T-cell (primary cell): ENCODE measurements around the gene MTMR1. TPM values are rescaled to one million over a fixed set of nuclear protein-coding genes. Genes with fewer than 3 reads are reported as not detected.

Experiments used
- ATAC-seq, 4 experiments: fragments of 200-7000 bp in 3 of 4; fragments of 150-1000 bp in 1 of 4; cut with Tn5 transposase; replicated peaks in 1 of 4; 1 replicate in 3 of 4; 2 replicates in 1 of 4; pipeline ENCODE4 v1.10.0; 2021; ENCODE audit warnings: moderate library complexity in 3 of 4, mild to moderate bottlenecking in 2 of 4, moderate number of reproducible peaks in 1 of 4
- CTCF ChIA-PET, 2 donors: fragments of 300-600 bp; sonication (Branson Sonifier 250); formaldehyde crosslinking; loops; one replicate each; lab custom pipeline; 2022; ENCODE audit warnings: antibody characterized with exemption in 2 of 2; lab: Charles Lee
- POLR2A ChIA-PET, 2 donors: fragments of 300-600 bp; sonication (Branson Sonifier 250); formaldehyde crosslinking; loops; one replicate each; lab custom pipeline; 2022; ENCODE audit warnings: antibody characterized with exemption in 2 of 2; lab: Charles Lee
- DNase-seq, 35 experiments: peaks; one replicate each; pipeline versions ENCODE4 v3.0.0 to v3.0.0-alpha.2; 2013 to 2023
- H3K27ac ChIP-seq: one replicate; pipeline ENCODE4 v1.5.1; 2013; ENCODE audit warnings: low read length
- H3K27me3 ChIP-seq, 2 experiments: replicated peaks in 1 of 2; 1 replicate in 1 of 2; 2 replicates in 1 of 2; pipeline versions ENCODE4 v1.6.1 to v1.7.0; 2013; ENCODE audit warnings: low read length in 1 of 2, mixed read lengths in 1 of 2; ENCODE audit not compliant: control insufficient read depth in 2 of 2, insufficient read depth in 2 of 2; ENCODE audit errors: extremely low read depth in 1 of 2
- H3K36me3 ChIP-seq, 2 donors: 1 replicate in 1 of 2; 2 replicates in 1 of 2; pipeline versions ENCODE4 v1.6.1 to v1.7.0; 2013; ENCODE audit warnings: low read length in 1 of 2; ENCODE audit not compliant: control insufficient read depth in 2 of 2, insufficient read depth in 1 of 2; ENCODE audit errors: extremely low read depth in 1 of 2
- H3K4me1 ChIP-seq, 2 experiments: 1 replicate in 1 of 2; 2 replicates in 1 of 2; pipeline versions ENCODE4 v1.6.1 to v1.7.0; 2013; ENCODE audit warnings: low read length in 2 of 2, mixed read lengths in 1 of 2; ENCODE audit not compliant: insufficient read depth in 2 of 2, control insufficient read depth in 1 of 2; ENCODE audit errors: extremely low read depth in 1 of 2
- H3K4me3 ChIP-seq, 2 donors: 1 replicate in 1 of 2; 2 replicates in 1 of 2; pipeline versions ENCODE4 v1.5.1 to v1.7.0; 2013; ENCODE audit warnings: mild to moderate bottlenecking in 2 of 2, low read length in 1 of 2, moderate library complexity in 1 of 2; ENCODE audit not compliant: control insufficient read depth in 1 of 2; ENCODE audit errors: extremely low read depth in 1 of 2
- H3K9me3 ChIP-seq: 2 replicates; pipeline ENCODE4 v1.7.0; 2013
- H3K27ac Mint-ChIP-seq, 2 donors: one replicate each; pipeline ENCODE4 v1.8.0; 2020 to 2021; ENCODE audit warnings: mild to moderate bottlenecking in 2 of 2, mixed read lengths in 2 of 2
- H3K27me3 Mint-ChIP-seq, 2 donors: one replicate each; pipeline ENCODE4 v1.8.0; 2021 to 2022; ENCODE audit warnings: mixed read lengths in 2 of 2
- H3K36me3 Mint-ChIP-seq: one replicate; pipeline ENCODE4 v1.8.0; 2021; ENCODE audit warnings: mixed read lengths
- H3K4me1 Mint-ChIP-seq, 3 donors: one replicate each; pipeline ENCODE4 v1.8.0; 2020 to 2022; ENCODE audit warnings: mixed read lengths in 3 of 3, mild to moderate bottlenecking in 1 of 3
- H3K4me3 Mint-ChIP-seq, 3 donors: one replicate each; pipeline ENCODE4 v1.8.0; 2020 to 2022; ENCODE audit warnings: mild to moderate bottlenecking in 3 of 3, mixed read lengths in 3 of 3, moderate library complexity in 3 of 3
- H3K9me3 Mint-ChIP-seq, 3 donors: one replicate each; pipeline ENCODE4 v1.8.0; 2020 to 2022; ENCODE audit warnings: mixed read lengths in 3 of 3
- WGBS: methylation state at CpG from one replicate; pipeline ENCODE4 v1.1.5; 2013; ENCODE audit warnings: missing lambda C conversion rate; ENCODE audit not compliant: insufficient coverage; 5-methylcytosine and 5-hydroxymethylcytosine counted together
- total RNA-seq, 35 experiments: library from RNA in 6 of 35; stranded (reverse) in 6 of 35; fragments of 120-200 nt in 1 of 35; gene quantifications; one replicate each; pipeline versions ENCODE4 v1.2.1 to v1.2.4 and lab custom pipeline; 2013 to 2026

MTMR1 gene
- total RNA-seq, 5 donors from 2014 or later (not counting 1 experiment from before 2014, with no cell fraction given): 33.8 to 58.3 (median 39.4) TPM

- no peak overlapping the region for H3K4me3 Mint-ChIP-seq
- ChIA-PET POLR2A (no interaction called here), CTCF (no interaction called here)
- Histone ChIP-seq H3K36me3 (peaks cover 0 to 21% of the 10 kb centered on the region in 2 donors), H3K27ac (no peak overlapping the region), H3K27me3 (no peaks in the 10 kb centered on the region), H3K4me3 (no peak overlapping the region), H3K4me1 (no peaks in the 10 kb centered on the region), H3K9me3 (no peaks in the 10 kb centered on the region)
- H3K27me3 Mint-ChIP-seq: peaks cover 0 to 18% of the 10 kb centered on the region in 2 donors
- ATAC-seq (no peak), DNase-seq (no peak)
- peaks cover 0 to 16% (median 3%) of the 10 kb centered on the region in 3 donors for H3K4me1 Mint-ChIP-seq
- no peaks in the 10 kb centered on the region for H3K9me3 Mint-ChIP-seq
- H3K27ac Mint-ChIP-seq: no peak overlapping the region
- peaks cover 40% of the 10 kb centered on the region for H3K36me3 Mint-ChIP-seq
- WGBS: no CpG with 5 or more reads among the region's 8 CpGs
These were observed 43.9 kb upstream of the MTMR1 start for GRCh38 chrX:150649096-150649870.

DNA sequence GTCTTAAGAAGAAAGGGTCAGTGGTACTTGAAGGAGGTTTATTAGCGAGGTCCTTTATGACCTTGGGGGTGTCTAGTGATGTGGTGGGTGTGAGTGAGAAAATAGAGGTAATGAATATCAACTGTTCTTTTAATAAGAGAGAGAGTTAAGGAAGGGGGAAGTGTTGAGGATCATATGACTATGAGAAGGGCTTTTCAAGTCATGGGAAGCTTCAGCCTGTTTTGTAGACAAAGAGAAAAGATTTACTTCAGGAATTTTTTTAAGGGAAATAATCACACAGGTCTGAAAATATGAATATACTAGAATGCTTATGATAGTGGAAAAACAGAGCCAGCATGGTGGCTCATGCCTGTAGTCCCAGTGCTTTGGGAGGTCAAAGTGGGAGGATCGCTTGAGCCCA, 41.3 kb upstream of the MTMR1 start:
- H3K4me1 Mint-ChIP-seq: peaks cover 0 to 16% (median 3%) of the 10 kb centered on the region in 3 donors
- 71% methylated on average over 1 of the region's 2 CpGs for WGBS

DNA sequence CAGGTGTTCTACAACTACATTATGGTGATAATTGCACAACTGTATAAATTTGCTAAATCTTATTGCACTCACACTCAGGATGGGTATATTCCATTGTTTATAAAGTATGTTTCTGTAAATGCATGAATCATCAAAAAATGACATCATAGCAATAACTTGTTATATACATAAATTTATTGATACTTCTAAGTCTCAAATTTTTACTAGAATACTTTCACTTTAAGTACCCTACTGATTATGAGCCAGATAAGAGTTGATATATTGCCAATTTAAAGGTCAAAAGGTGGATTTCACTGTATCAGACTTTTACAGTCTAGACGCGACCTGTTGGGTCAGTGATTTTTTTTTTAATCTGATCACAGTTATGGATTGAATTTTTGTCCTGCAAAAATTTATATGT, 37.4 kb upstream of the MTMR1 start:
- Histone ChIP-seq H3K4me3 (no peak overlapping the region), H3K9me3 (no peaks in the 10 kb centered on the region), H3K36me3 (peaks cover 0 to 12% of the 10 kb centered on the region in 2 donors), H3K27me3 (no peaks in the 10 kb centered on the region), H3K27ac (no peak overlapping the region), H3K4me1 (no peaks in the 10 kb centered on the region)
- no peak overlapping the region for H3K27ac Mint-ChIP-seq
- no peak overlapping the region for H3K4me3 Mint-ChIP-seq
- peaks cover 0 to 6% (median 3%) of the 10 kb centered on the region in 3 donors for H3K4me1 Mint-ChIP-seq
- DNase-seq: no peak
- CTCF ChIA-PET: no interaction called here
- H3K9me3 Mint-ChIP-seq: no peaks in the 10 kb centered on the region
- H3K27me3 Mint-ChIP-seq: peaks cover 0 to under 1% of the 10 kb centered on the region in 2 donors
- H3K36me3 Mint-ChIP-seq: peaks cover 29% of the 10 kb centered on the region
- no peak for ATAC-seq
- no CpG with 5 or more reads among the region's 2 CpGs for WGBS
- POLR2A ChIA-PET: no interaction called here

More for the DNA sequence above, 41.3 kb upstream of the MTMR1 start:
- Histone ChIP-seq H3K4me1 (no peaks in the 10 kb centered on the region), H3K27me3 (no peaks in the 10 kb centered on the region), H3K36me3 (peaks cover 0 to 17% of the 10 kb centered on the region in 2 donors), H3K4me3 (no peak overlapping the region), H3K9me3 (no peaks in the 10 kb centered on the region), H3K27ac (no peak overlapping the region)
- Mint-ChIP-seq H3K9me3 (no peaks in the 10 kb centered on the region), H3K36me3 (peaks cover 35% of the 10 kb centered on the region), H3K4me3 (no peak overlapping the region), H3K27ac (peak overlapping the region in 1 of 2 donors; percentile 67), H3K27me3 (peaks cover 0 to 9% of the 10 kb centered on the region in 2 donors)
- CTCF ChIA-PET: no interaction called here
- POLR2A ChIA-PET: interaction anchor here in 1 of 2 donors (0.7 kb wide), 1 partner anchor 1150 kb away, joined by 3 read pairs; no protein-coding TSS in a partner anchor
- ATAC-seq (no peak), DNase-seq (no peak)

DNA sequence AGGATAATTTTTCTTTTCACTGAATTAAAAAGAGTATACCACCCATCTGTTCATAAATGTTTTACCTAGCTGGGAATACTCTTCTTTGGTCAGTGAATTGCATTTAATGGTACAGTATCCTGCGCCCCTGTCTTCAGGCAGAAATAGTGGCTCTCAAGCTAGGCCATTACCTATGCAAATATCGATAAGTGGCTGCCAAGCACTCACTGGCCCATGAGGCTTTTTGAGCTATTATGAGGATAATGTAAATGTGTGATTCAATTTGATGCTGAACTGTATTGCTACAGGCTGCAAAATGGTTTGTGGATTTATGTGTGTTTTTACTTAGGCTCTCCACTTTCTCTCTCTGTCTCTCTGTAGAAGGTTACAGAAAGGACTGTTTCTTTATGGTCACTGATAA, 30.1 kb upstream of the MTMR1 start:
- Mint-ChIP-seq H3K4me3 (no peak overlapping the region), H3K4me1 (no peaks in the 10 kb centered on the region), H3K9me3 (no peaks in the 10 kb centered on the region), H3K27ac (no peak overlapping the region), H3K36me3 (peaks cover 31% of the 10 kb centered on the region), H3K27me3 (peaks cover 0 to 6% of the 10 kb centered on the region in 2 donors)
- WGBS: 100% methylated on average over 1 of the region's 2 CpGs
- Histone ChIP-seq H3K36me3 (peaks cover 0 to 21% of the 10 kb centered on the region in 2 donors), H3K27me3 (no peaks in the 10 kb centered on the region), H3K27ac (no peak overlapping the region), H3K9me3 (no peaks in the 10 kb centered on the region), H3K4me3 (no peak overlapping the region), H3K4me1 (no peaks in the 10 kb centered on the region)
- no peak for DNase-seq
- no peak for ATAC-seq
- ChIA-PET CTCF (no interaction called here), POLR2A (interaction anchor here in 1 of 2 donors (0.5 to 0.6 kb wide), 2 partner anchors 116 to 1633 kb away, joined by 3 read pairs; no protein-coding TSS in a partner anchor)

DNA sequence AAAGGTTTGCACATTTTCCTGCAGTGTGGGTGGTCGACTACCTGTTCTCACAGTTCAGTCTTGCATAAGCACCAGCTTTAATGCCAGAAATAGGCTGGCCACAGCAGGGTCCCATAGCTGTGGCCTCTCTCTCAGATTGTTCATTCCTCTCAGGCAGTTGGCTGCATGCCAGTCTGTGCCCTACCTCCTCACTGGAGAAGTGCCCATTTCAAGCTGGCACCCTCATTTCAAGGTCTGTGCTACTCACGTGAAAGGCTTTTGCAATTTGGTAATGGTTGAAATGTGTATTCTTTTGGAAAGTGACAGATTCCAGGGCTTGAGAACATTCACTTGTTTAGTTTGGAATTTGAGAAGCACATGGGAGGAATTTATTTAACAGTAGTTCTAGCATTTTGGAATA, 28.9 kb upstream of the MTMR1 start:
- ChIA-PET CTCF (no interaction called here), POLR2A (no interaction called here)
- ATAC-seq (no peak), DNase-seq (no peak)
- WGBS: no CpG with 5 or more reads among the region's 2 CpGs
- no peak overlapping the region for H3K27ac ChIP-seq
- no peaks in the 10 kb centered on the region for H3K9me3 ChIP-seq
- H3K36me3 ChIP-seq: peaks cover 0 to 23% of the 10 kb centered on the region in 2 donors
- peaks cover 35% of the 10 kb centered on the region for H3K36me3 Mint-ChIP-seq
- no peaks in the 10 kb centered on the region for H3K27me3 ChIP-seq
- no peaks in the 10 kb centered on the region for H3K9me3 Mint-ChIP-seq
- peaks cover 0 to 6% of the 10 kb centered on the region in 2 donors for H3K27me3 Mint-ChIP-seq
- H3K4me3 Mint-ChIP-seq: no peak overlapping the region
- H3K4me1 ChIP-seq: no peaks in the 10 kb centered on the region
- no peak overlapping the region for H3K27ac Mint-ChIP-seq
- no peaks in the 10 kb centered on the region for H3K4me1 Mint-ChIP-seq
- H3K4me3 ChIP-seq: no peak overlapping the region

DNA sequence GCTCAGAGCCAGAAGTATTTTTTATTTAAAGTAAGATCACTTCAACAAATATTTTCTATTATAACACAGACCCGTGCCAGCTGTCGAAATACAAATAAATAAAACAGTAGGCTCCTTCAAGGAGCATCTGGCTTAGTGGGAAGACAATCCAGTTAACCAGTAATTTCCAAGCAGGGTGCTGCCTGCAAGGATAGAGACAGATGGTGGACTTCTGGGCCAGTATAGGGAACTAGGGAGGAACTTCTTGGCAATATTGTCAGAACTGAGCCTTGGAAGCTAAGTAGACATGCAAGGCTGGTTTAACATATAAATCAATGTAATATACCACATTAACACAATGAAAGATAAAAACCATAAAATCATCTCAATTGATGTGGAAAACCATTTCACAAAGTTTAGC, 17.0 kb upstream of the MTMR1 start:
- no peak for ATAC-seq
- no peaks in the 10 kb centered on the region for H3K9me3 Mint-ChIP-seq
- ChIA-PET POLR2A (interaction anchor here in 1 of 2 donors (0.6 to 0.7 kb wide), 2 partner anchors 20 to 49 kb away, joined by 3 read pairs; no protein-coding TSS in a partner anchor), CTCF (interaction anchor here in 1 of 2 donors (1.2 kb wide), 1 partner anchor 44 kb away, joined by 5 read pairs; no protein-coding TSS in a partner anchor)
- no peak overlapping the region for H3K4me3 Mint-ChIP-seq
- no CpG with 5 or more reads among the region's 2 CpGs for WGBS
- peaks cover 0 to 11% of the 10 kb centered on the region in 2 donors for H3K27me3 Mint-ChIP-seq
- no peak for DNase-seq
- H3K36me3 Mint-ChIP-seq: peaks cover 3% of the 10 kb centered on the region
- H3K4me1 ChIP-seq: no peaks in the 10 kb centered on the region
- no peaks in the 10 kb centered on the region for H3K9me3 ChIP-seq
- no peaks in the 10 kb centered on the region for H3K27me3 ChIP-seq
- no peak overlapping the region for H3K4me3 ChIP-seq
- H3K36me3 ChIP-seq: peaks cover 0 to 3% of the 10 kb centered on the region in 2 donors
- H3K27ac Mint-ChIP-seq: no peak overlapping the region
- H3K27ac ChIP-seq: no peak overlapping the region
- no peaks in the 10 kb centered on the region for H3K4me1 Mint-ChIP-seq
